Measurements from ENCODE around the gene AKAP8L. TPM values are rescaled to one million over a fixed set of nuclear protein-coding genes. Genes with fewer than 3 reads are reported as not detected.

AKAP8L gene
- total RNA-seq, 4 donors from 2014 or later = 33.9 to 90.2 (median 63.4) TPM

DNA sequence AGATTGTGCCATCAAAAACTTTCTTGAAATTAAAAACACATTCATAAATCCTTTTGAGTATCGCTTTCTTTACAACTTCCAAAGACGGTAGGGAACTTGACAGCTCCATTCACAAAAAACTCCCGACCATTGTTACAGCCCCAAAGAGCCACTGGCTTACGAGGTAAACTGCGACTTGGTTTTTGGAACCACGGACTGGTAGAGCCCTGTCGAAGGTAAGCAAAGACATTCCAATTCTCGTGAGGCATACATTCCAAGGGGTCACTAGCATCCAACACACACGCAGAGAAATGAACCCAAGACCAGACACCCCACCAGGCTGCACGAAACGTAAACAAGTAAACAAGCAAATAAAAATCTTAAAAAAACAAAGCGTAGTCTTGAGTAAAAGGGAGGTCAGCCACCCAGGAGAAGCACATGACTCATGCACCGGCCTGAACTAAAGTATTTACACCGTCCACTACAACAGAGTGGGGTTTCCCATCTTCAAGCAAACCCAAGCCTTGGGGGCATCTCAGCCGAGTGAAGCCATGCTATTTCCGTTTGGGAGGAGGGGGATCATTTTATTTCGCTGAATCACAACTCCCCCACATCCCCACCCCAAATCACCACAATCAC, 87.9 kb downstream of the AKAP8L start:
- Histone ChIP-seq H3K9me3 (no peaks in the 10 kb centered on the region), H3K4me1 (peaks cover 39 to 72% (median 55%) of the 10 kb centered on the region in 3 donors), H3K27me3 (no peaks in the 10 kb centered on the region), H3K27ac (peak overlapping the region; percentile 97 to 100 (median 98)), H3K36me3 (no peaks in the 10 kb centered on the region), H3K4me3 (peak overlapping the region; percentile 93 to 99 (median 94))
- DNase-seq = no peak
- intact Hi-C loops (cut with DNase I) = no loop called here
- TF ChIP-seq, protein P1, sequence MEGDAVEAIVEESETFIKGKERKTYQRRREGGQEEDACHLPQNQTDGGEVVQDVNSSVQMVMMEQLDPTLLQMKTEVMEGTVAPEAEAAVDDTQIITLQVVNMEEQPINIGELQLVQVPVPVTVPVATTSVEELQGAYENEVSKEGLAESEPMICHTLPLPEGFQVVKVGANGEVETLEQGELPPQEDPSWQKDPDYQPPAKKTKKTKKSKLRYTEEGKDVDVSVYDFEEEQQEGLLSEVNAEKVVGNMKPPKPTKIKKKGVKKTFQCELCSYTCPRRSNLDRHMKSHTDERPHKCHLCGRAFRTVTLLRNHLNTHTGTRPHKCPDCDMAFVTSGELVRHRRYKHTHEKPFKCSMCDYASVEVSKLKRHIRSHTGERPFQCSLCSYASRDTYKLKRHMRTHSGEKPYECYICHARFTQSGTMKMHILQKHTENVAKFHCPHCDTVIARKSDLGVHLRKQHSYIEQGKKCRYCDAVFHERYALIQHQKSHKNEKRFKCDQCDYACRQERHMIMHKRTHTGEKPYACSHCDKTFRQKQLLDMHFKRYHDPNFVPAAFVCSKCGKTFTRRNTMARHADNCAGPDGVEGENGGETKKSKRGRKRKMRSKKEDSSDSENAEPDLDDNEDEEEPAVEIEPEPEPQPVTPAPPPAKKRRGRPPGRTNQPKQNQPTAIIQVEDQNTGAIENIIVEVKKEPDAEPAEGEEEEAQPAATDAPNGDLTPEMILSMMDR (IDR thresholded peaks at IDR 0.05) = no peak
- TF ChIP-seq POLR2A (IDR thresholded peaks at IDR 0.05) = no peak
- 2 to 4% methylated on average over 15 of the region's 17 CpGs for WGBS, 2 donors

Small RNA genes within 50 kb of the gene (small RNA-seq; reads per million reads assigned to genes)
- 0 to 0.07 (median 0) reads per million in 4 donors for gene AC005776.1
- gene MIR1470 = 0 reads per million in 4 donors

Other genes with a start within 250 kb of the AKAP8L start
- gene NOTCH3, start 218.0 kb downstream of the AKAP8L start, total RNA-seq = 100 to 1,000 TPM in 3 of 4 donors, 10 to 100 TPM in 1; 95.6 to 278 (median 122) TPM
- gene EPHX3, start 186.5 kb downstream of the AKAP8L start, total RNA-seq = 10 to 100 TPM; 18.7 to 93.0 (median 48.9) TPM
- gene BRD4, start 86.4 kb downstream of the AKAP8L start, total RNA-seq = 10 to 100 TPM in 3 of 4 donors, 1 to 10 TPM in 1; 7.7 to 38.2 (median 31.3) TPM
- 10 to 100 TPM; 17.4 to 32.4 (median 21.7) TPM for gene AKAP8, start 39.2 kb downstream of the AKAP8L start, total RNA-seq
- gene WIZ, start 31.0 kb upstream of the AKAP8L start, total RNA-seq = 10 to 100 TPM; 17.2 to 36.5 (median 30.0) TPM
- 1 to 10 TPM; 2.2 to 5.7 (median 2.9) TPM for gene RASAL3, start 45.6 kb upstream of the AKAP8L start, total RNA-seq
- gene PGLYRP2, start 60.5 kb upstream of the AKAP8L start, total RNA-seq = not detected
- gene CYP4F22, start 89.5 kb upstream of the AKAP8L start, total RNA-seq = 10 to 100 TPM in 2 of 4 donors, 1 to 10 TPM in 2; 3.2 to 19.4 (median 11.1) TPM
- gene CYP4F8, start 196.2 kb upstream of the AKAP8L start, total RNA-seq = not detected
- 10 to 100 TPM; 31.2 to 86.2 (median 43.5) TPM for gene CYP4F3, start 221.9 kb upstream of the AKAP8L start, total RNA-seq

Data from esophagus squamous epithelium (tissue), 5 donors.